IMR-90 (cell line): ENCODE measurements around the gene CRISPLD2. TPM values are rescaled to one million over a fixed set of nuclear protein-coding genes. Genes with fewer than 3 reads are reported as not detected.
A peak's percentile ranks its signal among the peaks of the same experiment; 100 is the strongest.

Source experiments
- ATAC-seq: fragments of 200-7000 bp; cut with Tn5 transposase; 2 replicates; pipeline ENCODE4 v1.9.1; 2020; ENCODE audit warnings: low read depth, mild to moderate bottlenecking, moderate library complexity
- BruUV-seq: library from RNA; stranded (reverse); fragments of 400-500 nt; replicated peaks from 2 replicates; lab custom pipeline; 2021; lab: Mats Ljungman, UMichigan
- CTCF ChIA-PET: fragments of 300-600 bp; formaldehyde crosslinking; extraction: SDS; loops from one replicate; lab custom pipeline; 2021; ENCODE audit warnings: antibody characterized with exemption; lab: Yijun Ruan, JAX
- POLR2A ChIA-PET: fragments of 300-600 bp; sonication (Branson Sonifier 250); formaldehyde crosslinking; loops from one replicate; lab custom pipeline; 2022; ENCODE audit warnings: antibody characterized with exemption; ENCODE audit not compliant: unreplicated experiment; lab: Charles Lee
- DNase-seq: peaks from one replicate; pipeline ENCODE4 v3.0.0; 2013
- H2AFZ ChIP-seq: replicated peaks from 2 replicates; pipeline ENCODE3; 2013; ENCODE audit warnings: low read length, mild to moderate bottlenecking; ENCODE audit not compliant: poor library complexity
- H2AK5ac ChIP-seq: 2 replicates; pipeline ENCODE4 v1.6.1; 2013; ENCODE audit warnings: low read depth, low read length, inconsistent platforms
- H2AK9ac ChIP-seq: replicated peaks from 2 replicates; pipeline ENCODE3; 2013; ENCODE audit warnings: mild to moderate bottlenecking, low read depth, low read length, moderate library complexity; ENCODE audit not compliant: poor library complexity
- H2BK120ac ChIP-seq: 2 replicates; pipeline ENCODE4 v1.6.1; 2013; ENCODE audit warnings: low read depth, low read length, inconsistent platforms
- H2BK15ac ChIP-seq: 3 replicates; pipeline ENCODE4 v1.6.1; 2013; ENCODE audit warnings: low read depth, low read length, inconsistent platforms
- H2BK20ac ChIP-seq: 2 replicates; pipeline ENCODE4 v1.6.1; 2013; ENCODE audit warnings: low read depth, mild to moderate bottlenecking, inconsistent platforms, low read length, moderate library complexity
- H2BK5ac ChIP-seq: 2 replicates; pipeline ENCODE4 v1.6.1; 2013; ENCODE audit warnings: mild to moderate bottlenecking, low read depth, low read length, inconsistent platforms; ENCODE audit not compliant: poor library complexity, severe bottlenecking
- H3K14ac ChIP-seq: replicated peaks from 2 replicates; pipeline ENCODE4 v1.6.1; 2013; ENCODE audit warnings: low read depth, low read length, inconsistent platforms
- H3K18ac ChIP-seq: 2 replicates; pipeline ENCODE4 v1.6.1; 2013; ENCODE audit warnings: low read depth, low read length, control low read depth
- H3K23ac ChIP-seq: 2 replicates; pipeline ENCODE4 v1.6.1; 2013; ENCODE audit warnings: low read depth, low read length, inconsistent platforms
- H3K27ac ChIP-seq: 2 replicates; pipeline ENCODE4 v1.5.1; 2013; ENCODE audit warnings: mild to moderate bottlenecking, control low read depth, low read length; ENCODE audit not compliant: insufficient read depth
- H3K27me3 ChIP-seq: 2 replicates; pipeline ENCODE4 v1.6.1; 2013; ENCODE audit warnings: low read length; ENCODE audit not compliant: control insufficient read depth, insufficient read depth
- H3K36me3 ChIP-seq: 2 replicates; pipeline ENCODE4 v1.6.1; 2013; ENCODE audit warnings: low read length, mixed read lengths; ENCODE audit not compliant: control insufficient read depth, insufficient read depth
- H3K4ac ChIP-seq: 2 replicates; pipeline ENCODE4 v1.6.1; 2013; ENCODE audit warnings: low read depth, low read length, inconsistent platforms
- H3K4me1 ChIP-seq: 2 replicates; pipeline ENCODE4 v1.6.1; 2013; ENCODE audit warnings: low read length, mixed read lengths; ENCODE audit not compliant: control insufficient read depth, insufficient read depth
- H3K4me2 ChIP-seq: 2 replicates; pipeline ENCODE4 v1.6.1; 2013; ENCODE audit warnings: low read depth, mild to moderate bottlenecking, control low read depth, low read length, moderate library complexity
- H3K4me3 ChIP-seq: 2 replicates; pipeline ENCODE4 v1.5.1; 2013; ENCODE audit warnings: low read depth, mild to moderate bottlenecking, control low read depth, low read length, moderate library complexity; ENCODE audit not compliant: insufficient read depth
- H3K56ac ChIP-seq: 2 replicates; pipeline ENCODE4 v1.6.1; 2013; ENCODE audit warnings: low read length, inconsistent platforms; ENCODE audit not compliant: insufficient read depth; ENCODE audit errors: extremely low read depth
- H3K79me1 ChIP-seq, 2 experiments: 2 replicates each; pipeline ENCODE4 v1.6.1; 2013; ENCODE audit warnings: low read length in 2 of 2, inconsistent platforms in 1 of 2, low read depth in 1 of 2
- H3K9ac ChIP-seq: 2 replicates; pipeline ENCODE4 v1.6.1; 2013; ENCODE audit warnings: low read depth, low read length, control low read depth
- H3K9me1 ChIP-seq: 2 replicates; pipeline ENCODE4 v1.6.1; 2013; ENCODE audit warnings: low read length, inconsistent platforms; ENCODE audit not compliant: insufficient read depth
- H3K9me3 ChIP-seq: 2 replicates; pipeline ENCODE4 v1.6.1; 2013; ENCODE audit warnings: low read length; ENCODE audit not compliant: control insufficient read depth, insufficient read depth
- H4K20me1 ChIP-seq: 2 replicates; pipeline ENCODE4 v1.6.1; 2013; ENCODE audit warnings: low read length, inconsistent platforms; ENCODE audit not compliant: insufficient read depth
- H4K5ac ChIP-seq: 2 replicates; pipeline ENCODE4 v1.6.1; 2013; ENCODE audit warnings: mild to moderate bottlenecking, low read depth, low read length, control low read depth
- H4K8ac ChIP-seq, 2 experiments: 2 replicates each; pipeline ENCODE4 v1.6.1; 2013; ENCODE audit warnings: low read depth in 2 of 2, low read length in 2 of 2, control low read depth in 1 of 2, inconsistent platforms in 1 of 2
- H4K91ac ChIP-seq: 2 replicates; pipeline ENCODE4 v1.6.1; 2013; ENCODE audit warnings: low read depth, low read length, inconsistent platforms; ENCODE audit not compliant: insufficient read depth
- CEBPB ChIP-seq: IDR thresholded peaks from 2 replicates; pipeline ENCODE4 v1.6.1; 2012; ENCODE audit warnings: low read depth, low read length, improper control_type of control experiment
- ELK1 ChIP-seq: fragments of 150-350 bp; IDR thresholded peaks from 2 replicates; pipeline ENCODE4 v1.6.1; 2016; ENCODE audit warnings: low read depth, mild to moderate bottlenecking, low read length, moderate library complexity, borderline replicate concordance
- USF2 ChIP-seq: fragments of 150-350 bp; IDR thresholded peaks from 2 replicates; pipeline ENCODE4 v1.6.1; 2017; ENCODE audit warnings: mild to moderate bottlenecking, antibody characterized with exemption, low read length, low read depth
- WGBS, 2 experiments: methylation state at CpG; one replicate each; pipeline versions ENCODE4 v1.1.5 to v1.1.7; 2013; ENCODE audit warnings: missing lambda C conversion rate in 2 of 2; ENCODE audit not compliant: insufficient read length in 1 of 2; ENCODE audit errors: extremely low coverage in 2 of 2; 5-methylcytosine and 5-hydroxymethylcytosine counted together
- dilution Hi-C: fragments of 300-500 bp; cut with HindIII; formaldehyde crosslinking; loops from one replicate; pipeline ENCODE4 v1.14.3; 2018; ENCODE audit warnings: low sequenced_read_pairs; ENCODE audit not compliant: unreplicated experiment
- in situ Hi-C: fragments of 300-500 bp; cut with MboI; formaldehyde crosslinking; loops from 3 replicates; pipeline ENCODE4 v1.14.3; 2019; ENCODE audit warnings: low sequenced_read_pairs, inconsistent platforms, mixed read lengths
- intact Hi-C: fragments of 100-400 bp; cut with micrococcal nuclease; formaldehyde crosslinking; loops from 2 replicates; pipeline ENCODE4 v1.10.0; 2022
- polyA plus RNA-seq, 3 experiments: library from polyadenylated mRNA; depleted of rRNA; stranded (reverse); fragments of >200 nt; gene quantifications; 2 replicates each; pipeline ENCODE4 v1.2.3, GENCODE V29; 2012; ENCODE audit warnings: low replicate concordance in 1 of 3
- total RNA-seq: library from RNA; depleted of rRNA; stranded (reverse); fragments of >200 nt; gene quantifications from 2 replicates; pipeline ENCODE4 v1.2.3, GENCODE V29; 2012
- TF ChIP-seq, protein P1 (sequence below): conservative IDR thresholded peaks from 2 replicates; pipeline ENCODE4 v1.5.1; 2012; ENCODE audit warnings: mild to moderate bottlenecking, low read depth, low read length, improper control_type of control experiment

Gene CRISPLD2
- total and polyA plus RNA-seq, 2 of the 4 experiments (the other 2 are of a cell fraction) = 23.1 to 37.5 TPM

- H3K4ac ChIP-seq = 0 out of 2 replicates have a peak overlapping the region, but pooled peaks have one; percentile 16
- DNase-seq (peak; percentile 67), ATAC-seq (peak; percentile 15; the same call in 1 of the 2 replicates)
- no peak overlapping the region for H3K56ac ChIP-seq
- no peak overlapping the region for H3K9ac ChIP-seq
- dilution Hi-C loops (no loop called here), intact Hi-C loops (no loop called here), in situ Hi-C loops (no loop called here)
- 0 out of 2 replicates have a peak overlapping the region, but pooled peaks have one; percentile 18 for H4K91ac ChIP-seq
- H2AK5ac ChIP-seq = 0 out of 2 replicates have a peak overlapping the region, but pooled peaks have one; percentile 4
- H4K20me1 ChIP-seq = peaks cover 10% of the 10 kb centered on the region
- H3K27me3 ChIP-seq = no peaks in the 10 kb centered on the region
- H2BK20ac ChIP-seq = no peak overlapping the region
- BruUV-seq = no TSS peak
- ChIA-PET CTCF (interaction anchor here (0.6 kb wide), 1 partner anchor 674 kb away, joined by 4 read pairs; no protein-coding TSS in a partner anchor), POLR2A (no interaction called here)
- H2BK15ac ChIP-seq = no peak overlapping the region
- no peak overlapping the region for H2BK5ac ChIP-seq
- no peak overlapping the region for H2BK120ac ChIP-seq
- peaks cover 15% of the 10 kb centered on the region for H3K9me3 ChIP-seq
- no peak overlapping the region for H3K23ac ChIP-seq
- H3K4me1 ChIP-seq = peaks cover 10% of the 10 kb centered on the region
- H3K4me3 ChIP-seq = no peak overlapping the region
- WGBS, 2 experiments = 77% methylated on average over 11 of the region's 11 CpGs; no CpG with 5 or more reads in 1 of the 2 experiments
- TF ChIP-seq, protein P1, sequence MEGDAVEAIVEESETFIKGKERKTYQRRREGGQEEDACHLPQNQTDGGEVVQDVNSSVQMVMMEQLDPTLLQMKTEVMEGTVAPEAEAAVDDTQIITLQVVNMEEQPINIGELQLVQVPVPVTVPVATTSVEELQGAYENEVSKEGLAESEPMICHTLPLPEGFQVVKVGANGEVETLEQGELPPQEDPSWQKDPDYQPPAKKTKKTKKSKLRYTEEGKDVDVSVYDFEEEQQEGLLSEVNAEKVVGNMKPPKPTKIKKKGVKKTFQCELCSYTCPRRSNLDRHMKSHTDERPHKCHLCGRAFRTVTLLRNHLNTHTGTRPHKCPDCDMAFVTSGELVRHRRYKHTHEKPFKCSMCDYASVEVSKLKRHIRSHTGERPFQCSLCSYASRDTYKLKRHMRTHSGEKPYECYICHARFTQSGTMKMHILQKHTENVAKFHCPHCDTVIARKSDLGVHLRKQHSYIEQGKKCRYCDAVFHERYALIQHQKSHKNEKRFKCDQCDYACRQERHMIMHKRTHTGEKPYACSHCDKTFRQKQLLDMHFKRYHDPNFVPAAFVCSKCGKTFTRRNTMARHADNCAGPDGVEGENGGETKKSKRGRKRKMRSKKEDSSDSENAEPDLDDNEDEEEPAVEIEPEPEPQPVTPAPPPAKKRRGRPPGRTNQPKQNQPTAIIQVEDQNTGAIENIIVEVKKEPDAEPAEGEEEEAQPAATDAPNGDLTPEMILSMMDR = no peak
- TF ChIP-seq ELK1 (no peak), USF2 (no peak), CEBPB (peak; percentile 42; the same call in 1 of the 2 replicates)
- H3K18ac ChIP-seq = no peak overlapping the region
- no peak overlapping the region for H2AFZ ChIP-seq
- H3K27ac ChIP-seq = no peak overlapping the region
- H4K8ac ChIP-seq = no peak overlapping the region
- H3K4me2 ChIP-seq = no peak overlapping the region
- H3K79me1 ChIP-seq = peaks cover 0 to 18% of the 10 kb centered on the region in 2 experiments; a peak in 2 of 4 replicates
- no peak overlapping the region for H4K5ac ChIP-seq
- H3K14ac ChIP-seq = no peak overlapping the region
- H2AK9ac ChIP-seq = peak overlapping the region; percentile 51
- H3K9me1 ChIP-seq = peaks cover 22% of the 10 kb centered on the region
- H3K36me3 ChIP-seq = peaks cover 70% of the 10 kb centered on the region
These were observed 35.0 kb downstream of the CRISPLD2 start for GRCh38 chr16:84854759-84855158.
